Measurements from ENCODE around the gene TRIM25.
A peak's percentile ranks its signal among the peaks of the same experiment; 100 is the strongest.

DNA sequence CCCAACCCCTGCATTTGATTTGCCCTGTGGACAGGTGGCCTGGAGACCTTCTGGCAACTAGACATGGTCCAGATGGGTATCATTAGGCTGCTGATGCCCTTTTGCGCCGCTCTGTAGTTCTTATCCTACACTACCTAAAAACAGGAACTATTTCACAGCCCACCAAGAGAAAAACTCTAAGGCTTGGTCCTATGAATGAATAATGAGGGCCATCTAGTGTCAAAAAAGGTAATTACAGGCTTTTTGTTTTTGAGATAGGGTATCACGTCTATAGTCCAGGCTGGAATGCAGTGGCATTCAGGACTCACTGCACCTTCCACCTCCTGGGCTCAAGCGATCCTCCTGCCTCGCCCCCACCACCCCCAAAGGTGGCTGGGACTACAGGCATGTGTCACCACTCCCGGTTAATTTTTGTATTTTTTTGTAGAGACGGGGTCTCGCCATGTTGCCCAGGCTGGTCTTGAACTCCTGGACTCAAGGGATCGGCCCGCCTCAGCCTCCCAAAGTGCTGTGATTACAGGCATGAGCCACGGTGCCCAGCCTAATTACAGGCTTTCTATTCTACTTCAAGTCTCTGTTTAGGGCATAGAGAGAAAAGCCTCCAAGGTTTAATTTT lies 26.1 kb upstream of the TRIM25 start:
- TF ChIP-seq, protein P1, sequence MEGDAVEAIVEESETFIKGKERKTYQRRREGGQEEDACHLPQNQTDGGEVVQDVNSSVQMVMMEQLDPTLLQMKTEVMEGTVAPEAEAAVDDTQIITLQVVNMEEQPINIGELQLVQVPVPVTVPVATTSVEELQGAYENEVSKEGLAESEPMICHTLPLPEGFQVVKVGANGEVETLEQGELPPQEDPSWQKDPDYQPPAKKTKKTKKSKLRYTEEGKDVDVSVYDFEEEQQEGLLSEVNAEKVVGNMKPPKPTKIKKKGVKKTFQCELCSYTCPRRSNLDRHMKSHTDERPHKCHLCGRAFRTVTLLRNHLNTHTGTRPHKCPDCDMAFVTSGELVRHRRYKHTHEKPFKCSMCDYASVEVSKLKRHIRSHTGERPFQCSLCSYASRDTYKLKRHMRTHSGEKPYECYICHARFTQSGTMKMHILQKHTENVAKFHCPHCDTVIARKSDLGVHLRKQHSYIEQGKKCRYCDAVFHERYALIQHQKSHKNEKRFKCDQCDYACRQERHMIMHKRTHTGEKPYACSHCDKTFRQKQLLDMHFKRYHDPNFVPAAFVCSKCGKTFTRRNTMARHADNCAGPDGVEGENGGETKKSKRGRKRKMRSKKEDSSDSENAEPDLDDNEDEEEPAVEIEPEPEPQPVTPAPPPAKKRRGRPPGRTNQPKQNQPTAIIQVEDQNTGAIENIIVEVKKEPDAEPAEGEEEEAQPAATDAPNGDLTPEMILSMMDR (conservative IDR thresholded peaks at IDR 0.05), result peak; percentile 95
- TF ChIP-seq EZH2 (IDR thresholded peaks at IDR 0.05; ENCODE audit: low read depth), result no peak
